ENCODE measurements around the gene PNMA3.
"Not testable (repeated sequence)": the region's sequence is repeated elsewhere in the genome, so short reads cannot be mapped to it uniquely, and the experiment has no call there.

PNMA3 gene

DNA sequence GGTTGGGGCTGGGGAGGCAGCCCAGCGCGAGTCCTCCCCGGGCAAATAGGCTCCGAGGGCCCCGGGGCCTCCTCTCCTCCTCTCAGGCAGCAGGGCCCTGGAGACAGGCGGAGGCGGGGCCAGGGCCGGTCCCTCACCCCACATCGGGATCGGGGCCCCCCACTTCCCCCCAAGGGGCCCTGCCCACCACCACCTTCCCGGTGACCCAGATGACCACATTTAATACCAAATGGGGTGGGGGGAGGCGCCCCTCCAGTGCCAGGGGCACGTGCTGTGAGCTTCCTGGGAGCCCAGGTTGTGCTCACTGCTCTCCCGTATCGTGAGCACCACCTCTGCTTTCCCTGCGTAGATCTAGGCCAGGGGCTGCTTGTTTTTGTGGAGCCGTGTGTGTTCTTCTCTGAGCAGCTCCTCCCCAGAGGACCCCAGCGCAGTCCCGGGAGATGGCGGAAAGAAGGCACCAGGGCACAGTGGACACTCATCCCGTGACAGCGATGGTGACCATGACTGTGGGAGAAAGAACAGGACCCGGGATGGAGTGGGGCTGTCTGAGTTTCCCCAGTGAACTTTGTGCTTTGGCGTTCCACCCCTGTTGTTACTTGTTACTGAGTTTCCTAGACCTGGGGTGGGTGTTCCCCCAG, 18.1 kb downstream of the PNMA3 start:
- H3K27ac ChIP-seq (ENCODE audit: low read length) = no peak overlapping the region
- H3K4me1 ChIP-seq (ENCODE audit: control insufficient read depth, insufficient read depth, low read length) = no peaks in the 10 kb centered on the region
- no peaks in the 10 kb centered on the region for H3K9me3 ChIP-seq (ENCODE audit: control insufficient read depth in 2 of 2, low read length in 2 of 2)
- no peaks in the 10 kb centered on the region for H3K27me3 ChIP-seq (ENCODE audit: control insufficient read depth in 1 of 2, insufficient read depth in 2 of 2, low read length in 2 of 2)
- no peak overlapping the region for H3K9ac ChIP-seq (ENCODE audit: low read length in 2 of 2)
- no peaks in the 10 kb centered on the region for H3K36me3 ChIP-seq (ENCODE audit: control insufficient read depth in 2 of 2, insufficient read depth in 2 of 2, low read length in 2 of 2)
- H3K4me3 ChIP-seq (ENCODE audit: low read length in 2 of 2) = no peak overlapping the region

GRCh38 chrX:153074935-153075334, 18.7 kb downstream of the PNMA3 start:
- Histone ChIP-seq H3K9me3 (ENCODE audit: control insufficient read depth in 2 of 2, low read length in 2 of 2) (no peaks in the 10 kb centered on the region), H3K4me1 (ENCODE audit: control insufficient read depth, insufficient read depth, low read length) (no peaks in the 10 kb centered on the region), H3K4me3 (ENCODE audit: low read length in 2 of 2) (no peak overlapping the region), H3K36me3 (ENCODE audit: control insufficient read depth in 2 of 2, insufficient read depth in 2 of 2, low read length in 2 of 2) (no peaks in the 10 kb centered on the region), H3K27me3 (ENCODE audit: control insufficient read depth in 1 of 2, insufficient read depth in 2 of 2, low read length in 2 of 2) (no peaks in the 10 kb centered on the region), H3K9ac (ENCODE audit: low read length in 2 of 2) (no peak overlapping the region), H3K27ac (ENCODE audit: low read length) (no peak overlapping the region)

DNA sequence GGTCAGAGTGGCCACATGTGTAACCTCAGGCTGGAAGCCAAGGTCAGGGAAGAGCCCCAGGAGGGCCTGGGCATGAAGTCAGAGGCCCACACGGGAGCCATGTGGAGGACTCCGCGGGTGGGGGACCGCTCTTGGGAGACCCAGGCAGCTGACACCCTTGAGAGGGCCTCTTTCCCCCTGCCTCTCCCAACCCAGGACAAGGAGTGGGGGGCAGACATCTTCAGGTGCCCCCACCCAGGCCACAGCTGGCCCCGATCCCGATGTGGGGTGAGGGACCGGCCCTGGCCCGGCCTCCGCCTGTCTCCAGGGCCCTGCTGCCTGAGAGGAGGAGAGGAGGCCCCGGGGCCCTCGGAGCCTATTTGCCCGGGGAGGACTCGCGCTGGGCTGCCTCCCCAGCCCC, 19.1 kb downstream of the PNMA3 start:
- Histone ChIP-seq H3K9me3 (ENCODE audit: control insufficient read depth in 2 of 2, low read length in 2 of 2) (no peaks in the 10 kb centered on the region), H3K27ac (ENCODE audit: low read length) (no peak overlapping the region), H3K4me1 (ENCODE audit: control insufficient read depth, insufficient read depth, low read length) (no peaks in the 10 kb centered on the region), H3K27me3 (ENCODE audit: control insufficient read depth in 1 of 2, insufficient read depth in 2 of 2, low read length in 2 of 2) (no peaks in the 10 kb centered on the region), H3K36me3 (ENCODE audit: control insufficient read depth in 2 of 2, insufficient read depth in 2 of 2, low read length in 2 of 2) (no peaks in the 10 kb centered on the region), H3K9ac (ENCODE audit: low read length in 2 of 2) (no peak overlapping the region), H3K4me3 (ENCODE audit: low read length in 2 of 2) (no peak overlapping the region)

DNA sequence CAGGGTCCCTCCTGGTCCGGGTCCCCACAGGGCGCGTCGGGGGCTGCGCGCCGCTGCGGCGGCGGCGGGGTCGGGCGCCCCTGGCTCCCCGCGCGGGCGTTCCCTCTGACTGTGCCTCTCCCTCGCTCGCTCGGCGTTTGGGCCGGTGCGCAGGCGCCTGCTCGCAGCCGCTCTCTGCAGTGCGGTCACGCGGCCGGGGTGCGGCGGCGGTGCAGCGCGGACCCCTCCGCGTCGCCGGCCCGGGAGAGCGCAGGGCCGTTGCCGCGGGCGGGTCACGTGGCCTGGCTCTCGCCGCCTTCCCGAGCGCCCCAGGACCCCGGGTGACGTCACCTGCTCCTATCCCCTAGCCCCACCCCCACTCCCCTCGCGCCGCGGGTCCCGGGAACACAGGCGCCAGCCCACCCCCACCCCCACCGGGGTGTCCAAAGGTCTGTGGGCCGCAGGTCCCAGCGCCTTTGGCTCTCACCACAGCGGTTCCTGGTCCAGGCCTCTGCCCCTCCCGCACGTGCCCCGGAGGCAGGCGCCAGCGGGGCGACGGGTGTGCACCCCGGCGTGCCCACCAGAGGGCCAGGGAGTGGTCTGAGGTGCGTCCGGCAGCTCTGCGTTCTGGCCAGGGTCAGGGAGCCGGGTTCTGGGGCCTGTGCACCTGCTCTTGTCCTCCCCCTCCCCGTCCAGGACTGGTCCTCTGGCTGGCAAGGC, 21.3 kb downstream of the PNMA3 start:
- H3K27ac ChIP-seq (ENCODE audit: low read length); H3K27me3 ChIP-seq (ENCODE audit: control insufficient read depth in 1 of 2, insufficient read depth in 2 of 2, low read length in 2 of 2); H3K9ac ChIP-seq (ENCODE audit: low read length in 2 of 2); H3K36me3 ChIP-seq (ENCODE audit: control insufficient read depth in 2 of 2, insufficient read depth in 2 of 2, low read length in 2 of 2); H3K4me1 ChIP-seq (ENCODE audit: control insufficient read depth, insufficient read depth, low read length); H3K4me3 ChIP-seq (ENCODE audit: low read length in 2 of 2); H3K9me3 ChIP-seq (ENCODE audit: control insufficient read depth in 2 of 2, low read length in 2 of 2): not testable (repeated sequence)

- H3K9ac ChIP-seq (ENCODE audit: low read length in 2 of 2) = not testable (repeated sequence)
These were observed 27.1 kb downstream of the PNMA3 start for GRCh38 chrX:153083238-153083923.

DNA sequence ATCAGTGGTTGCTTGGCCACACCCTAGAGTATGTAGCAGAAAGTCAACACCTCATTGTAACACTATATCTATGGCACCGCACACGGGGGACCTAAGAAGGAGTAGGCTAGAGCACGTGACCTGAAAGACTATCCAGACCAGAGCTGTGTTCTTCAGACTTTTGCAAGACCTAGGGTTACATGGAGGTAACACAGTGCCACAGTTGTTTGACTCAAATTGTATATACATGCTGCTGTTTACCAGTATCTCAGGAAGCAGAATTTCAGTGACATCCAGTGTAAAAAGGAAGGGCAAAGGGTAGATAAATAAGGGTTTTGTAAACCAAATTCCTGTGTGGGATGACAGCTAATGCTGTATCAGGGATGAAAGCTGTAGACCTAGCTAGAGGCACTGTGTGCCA, 46.1 kb downstream of the PNMA3 start:
- Histone ChIP-seq H3K4me3 (ENCODE audit: low read length in 2 of 2) (no peak overlapping the region), H3K9me3 (ENCODE audit: control insufficient read depth in 2 of 2, low read length in 2 of 2) (peaks cover 0 to 10% of the 10 kb centered on the region in 2 donors), H3K9ac (ENCODE audit: low read length in 2 of 2) (no peak overlapping the region), H3K27ac (ENCODE audit: low read length) (no peak overlapping the region), H3K4me1 (ENCODE audit: control insufficient read depth, insufficient read depth, low read length) (no peaks in the 10 kb centered on the region), H3K36me3 (ENCODE audit: control insufficient read depth in 2 of 2, insufficient read depth in 2 of 2, low read length in 2 of 2) (no peaks in the 10 kb centered on the region), H3K27me3 (ENCODE audit: control insufficient read depth in 1 of 2, insufficient read depth in 2 of 2, low read length in 2 of 2) (peaks cover 0 to 2% of the 10 kb centered on the region in 2 donors)

More at GRCh38 chrX:153083238-153083923, 27.1 kb downstream of the PNMA3 start:
- H3K4me3 ChIP-seq (ENCODE audit: low read length in 2 of 2); H3K27ac ChIP-seq (ENCODE audit: low read length); H3K9me3 ChIP-seq (ENCODE audit: control insufficient read depth in 2 of 2, low read length in 2 of 2); H3K36me3 ChIP-seq (ENCODE audit: control insufficient read depth in 2 of 2, insufficient read depth in 2 of 2, low read length in 2 of 2); H3K27me3 ChIP-seq (ENCODE audit: control insufficient read depth in 1 of 2, insufficient read depth in 2 of 2, low read length in 2 of 2); H3K4me1 ChIP-seq (ENCODE audit: control insufficient read depth, insufficient read depth, low read length): not testable (repeated sequence)

GRCh38 chrX:153104959-153105358, 48.7 kb downstream of the PNMA3 start:
- H3K9me3 ChIP-seq (ENCODE audit: control insufficient read depth in 2 of 2, low read length in 2 of 2) = peaks cover 0 to 10% of the 10 kb centered on the region in 2 donors
- not testable (repeated sequence) for H3K27ac ChIP-seq (ENCODE audit: low read length); H3K4me3 ChIP-seq (ENCODE audit: low read length in 2 of 2); H3K27me3 ChIP-seq (ENCODE audit: control insufficient read depth in 1 of 2, insufficient read depth in 2 of 2, low read length in 2 of 2); H3K9ac ChIP-seq (ENCODE audit: low read length in 2 of 2); H3K4me1 ChIP-seq (ENCODE audit: control insufficient read depth, insufficient read depth, low read length); H3K36me3 ChIP-seq (ENCODE audit: control insufficient read depth in 2 of 2, insufficient read depth in 2 of 2, low read length in 2 of 2)

GRCh38 chrX:153106092-153106801, 50.0 kb downstream of the PNMA3 start:
- not testable (repeated sequence) for H3K27me3 ChIP-seq (ENCODE audit: control insufficient read depth in 1 of 2, insufficient read depth in 2 of 2, low read length in 2 of 2); H3K9ac ChIP-seq (ENCODE audit: low read length in 2 of 2); H3K36me3 ChIP-seq (ENCODE audit: control insufficient read depth in 2 of 2, insufficient read depth in 2 of 2, low read length in 2 of 2); H3K4me3 ChIP-seq (ENCODE audit: low read length in 2 of 2); H3K27ac ChIP-seq (ENCODE audit: low read length); H3K4me1 ChIP-seq (ENCODE audit: control insufficient read depth, insufficient read depth, low read length); H3K9me3 ChIP-seq (ENCODE audit: control insufficient read depth in 2 of 2, low read length in 2 of 2)

Data from stomach smooth muscle (tissue), 2 donors.